Activated CD4-positive, alpha-beta T cell treated with anti-CD3 and anti-CD28 coated beads, Interleukin-2, amount 50 U/mL, for 48 hours (primary cell): ENCODE results near the gene OSBPL5.
"Not testable (repeated sequence)": the region's sequence is repeated elsewhere in the genome, so short reads cannot be mapped to it uniquely, and the experiment has no call there.

ENCODE experiments used
- DNase-seq, 2 experiments: peaks; one replicate each; pipeline ENCODE4 v3.0.0-alpha.2; 2020

Gene OSBPL5

GRCh38 chr11:3080104-3080503 is 85.0 kb downstream of the OSBPL5 start:
- no peak for DNase-seq

- no peak for DNase-seq
Measured at GRCh38 chr11:3077846-3078440, 87.2 kb downstream of the OSBPL5 start.

GRCh38 chr11:3077189-3077836 is 87.8 kb downstream of the OSBPL5 start:
- no peak for DNase-seq

- DNase-seq, result no peak
Measured at GRCh38 chr11:3074912-3075589, 90.1 kb downstream of the OSBPL5 start.

- no peak for DNase-seq
Measured at GRCh38 chr11:3073029-3073435, 92.1 kb downstream of the OSBPL5 start.

- no peak for DNase-seq
Measured at GRCh38 chr11:3069425-3069824, 95.7 kb downstream of the OSBPL5 start.

GRCh38 chr11:3066308-3066707 is 98.8 kb downstream of the OSBPL5 start:
- DNase-seq, result not testable (repeated sequence)

DNA sequence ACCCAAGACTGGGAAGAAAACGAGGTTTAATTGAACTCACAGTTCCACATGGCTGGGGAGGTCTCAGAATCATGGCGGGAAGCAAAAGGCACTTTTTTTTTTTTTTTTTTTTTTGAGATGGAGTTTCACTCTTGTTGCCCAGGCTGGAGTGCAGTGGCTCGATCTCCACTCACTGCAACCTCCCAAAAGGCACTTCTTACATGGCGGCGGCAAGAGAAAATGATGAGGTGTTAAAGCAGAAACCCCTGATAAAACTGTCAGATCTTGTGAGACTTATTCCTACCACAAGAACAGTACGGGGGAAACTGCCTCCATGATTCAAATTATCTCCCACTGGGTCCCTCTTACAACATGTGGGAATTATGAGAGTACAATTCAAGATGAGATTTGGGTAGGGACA is 100.4 kb downstream of the OSBPL5 start:
- DNase-seq, result not testable (repeated sequence)

- DNase-seq, result not testable (repeated sequence)
Measured at GRCh38 chr11:3063876-3064275, 101.2 kb downstream of the OSBPL5 start.

DNA sequence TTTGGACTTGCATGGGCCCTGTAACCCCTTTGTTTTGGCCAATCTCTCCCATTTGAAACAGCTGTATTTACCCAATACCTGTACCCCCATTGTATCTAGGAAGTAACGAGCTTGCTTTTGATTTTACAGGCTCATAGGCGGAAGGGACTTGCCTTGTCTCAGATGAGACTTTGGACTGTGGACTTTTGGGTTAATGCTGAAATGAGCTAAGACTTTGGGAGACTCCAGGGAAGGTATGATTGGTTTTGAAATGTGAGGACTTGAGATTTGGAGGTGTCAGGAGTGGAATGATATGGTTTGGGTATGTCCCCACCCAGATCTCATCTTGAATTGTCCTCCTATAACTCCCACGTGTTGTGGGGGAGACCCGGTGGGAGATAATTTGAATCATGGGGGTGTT is 101.7 kb downstream of the OSBPL5 start:
- not testable (repeated sequence) for DNase-seq

DNA sequence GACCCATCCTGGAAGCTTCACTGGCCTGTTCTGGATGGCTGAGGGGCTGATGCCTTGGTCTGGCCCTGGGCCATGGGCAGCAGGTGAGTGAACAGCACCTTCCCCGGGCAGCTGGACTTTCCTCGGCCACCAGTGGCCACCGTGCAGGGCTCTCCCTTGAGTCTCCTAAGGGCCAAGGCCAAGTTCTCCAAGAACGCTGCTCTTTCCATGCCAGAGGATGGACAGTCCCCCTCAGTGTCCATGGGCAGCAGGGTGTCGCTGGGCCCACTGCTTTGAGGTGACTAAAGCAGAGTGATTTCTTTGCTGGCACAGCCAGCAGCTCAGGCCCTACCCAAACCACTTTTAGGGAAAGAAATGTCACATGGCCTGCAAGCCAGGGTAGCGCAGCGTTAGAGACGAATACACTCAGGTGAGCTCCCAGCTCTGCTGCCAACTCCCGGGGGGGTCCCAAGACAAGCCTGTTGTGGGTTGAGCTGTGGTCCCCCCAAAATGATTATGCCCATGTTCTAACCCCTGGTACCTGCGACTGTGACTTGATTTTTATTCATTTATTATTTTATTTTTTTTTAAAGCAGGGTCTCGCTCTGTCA is 104.6 kb downstream of the OSBPL5 start:
- no peak for DNase-seq

DNA sequence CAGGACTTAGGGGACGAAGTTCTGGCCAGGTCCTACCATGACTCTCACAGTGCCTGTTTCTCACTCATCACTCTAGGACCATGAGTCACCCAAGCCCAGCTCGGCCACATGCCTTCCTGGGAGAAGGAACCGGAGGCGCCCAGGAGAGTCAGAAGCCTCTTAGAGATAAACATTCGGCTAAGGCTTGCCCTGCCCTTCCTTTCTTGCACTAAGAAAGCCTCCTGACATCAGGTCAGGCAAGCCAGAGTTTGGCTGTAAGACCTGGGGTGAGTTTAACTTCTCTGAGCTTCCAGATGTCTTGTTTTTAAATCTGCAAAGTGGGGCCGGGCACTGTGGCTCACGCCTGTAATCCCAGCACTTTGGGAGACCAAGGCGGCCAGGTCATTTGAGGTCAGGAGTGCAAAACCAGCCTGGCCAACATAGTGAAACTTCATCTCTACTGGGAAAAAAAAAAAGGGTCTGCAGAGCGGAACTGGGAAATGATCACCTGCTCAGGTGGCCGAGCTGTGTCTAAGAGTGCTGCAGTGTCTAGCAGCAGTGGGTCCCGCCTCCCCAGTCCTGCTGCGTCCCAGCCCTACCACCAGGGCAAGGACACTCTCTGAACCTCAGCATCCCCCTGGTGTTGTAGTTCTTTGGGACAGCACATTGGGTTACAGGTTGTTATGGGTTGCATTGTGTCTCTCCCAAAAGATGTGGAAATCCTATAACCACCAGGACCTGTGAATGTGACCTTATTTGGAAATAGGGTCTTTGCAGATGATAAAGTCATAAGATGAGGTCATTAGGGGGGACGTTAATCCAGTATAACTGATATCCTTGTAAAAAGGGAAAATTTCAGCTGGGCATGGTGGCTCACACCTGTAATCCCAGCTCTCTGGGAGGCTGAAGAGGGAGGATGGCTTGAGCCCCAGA is 106.1 kb downstream of the OSBPL5 start:
- no peak for DNase-seq

DNA sequence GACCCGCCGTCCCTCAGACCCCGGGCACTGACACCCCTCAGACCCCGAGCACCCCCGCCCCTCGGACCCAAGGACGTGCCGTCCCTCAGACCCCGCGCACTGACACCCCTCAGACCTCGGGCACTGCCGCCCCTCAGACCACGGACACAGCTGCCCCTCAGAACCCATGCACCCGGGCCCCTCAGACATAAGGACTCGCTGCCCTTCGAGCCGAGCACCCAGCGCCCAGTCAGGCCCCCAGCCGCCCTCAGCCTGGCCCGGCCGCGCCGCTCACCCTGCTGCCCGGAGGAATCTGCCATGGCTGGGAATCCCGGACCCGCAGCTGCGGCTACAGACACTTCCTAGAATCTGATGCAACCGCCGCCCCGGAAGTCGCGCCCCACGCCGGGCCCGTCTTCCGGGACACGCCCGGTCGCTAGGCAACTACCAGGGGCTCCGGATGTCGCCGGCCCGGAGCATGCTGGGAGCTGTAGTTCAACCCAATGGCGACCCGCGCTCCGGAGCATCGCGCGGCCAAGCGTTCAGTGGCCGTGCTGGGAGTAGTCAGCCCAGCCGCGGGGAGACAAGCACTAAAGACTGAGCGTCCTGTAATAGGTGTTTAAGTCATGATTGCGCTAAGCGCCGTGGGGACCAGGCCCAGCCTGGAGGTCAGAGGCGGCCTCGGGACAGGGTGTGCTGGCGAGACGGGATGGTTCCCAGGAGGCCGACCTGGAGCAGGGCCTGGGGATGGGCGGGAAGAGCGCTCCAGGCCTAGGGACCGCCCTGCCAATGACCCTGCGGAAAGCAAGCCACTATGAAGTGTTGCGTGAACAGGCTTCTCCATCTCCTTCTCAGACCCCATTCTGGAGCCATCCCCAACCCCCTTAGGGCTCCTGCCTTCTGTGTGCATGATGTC is 107.8 kb downstream of the OSBPL5 start, which contains the start of gene CARS1:
CARS1 (minus strand) TSS at position 355 of the 895 bp plus-strand sequence; CDS start at position 299, 56 bp downstream.
- DNase-seq, result peak; percentile 92 to 95

- DNase-seq, result peak; percentile 30 to 38
Measured at GRCh38 chr11:3056296-3057068, 108.6 kb downstream of the OSBPL5 start.

DNA sequence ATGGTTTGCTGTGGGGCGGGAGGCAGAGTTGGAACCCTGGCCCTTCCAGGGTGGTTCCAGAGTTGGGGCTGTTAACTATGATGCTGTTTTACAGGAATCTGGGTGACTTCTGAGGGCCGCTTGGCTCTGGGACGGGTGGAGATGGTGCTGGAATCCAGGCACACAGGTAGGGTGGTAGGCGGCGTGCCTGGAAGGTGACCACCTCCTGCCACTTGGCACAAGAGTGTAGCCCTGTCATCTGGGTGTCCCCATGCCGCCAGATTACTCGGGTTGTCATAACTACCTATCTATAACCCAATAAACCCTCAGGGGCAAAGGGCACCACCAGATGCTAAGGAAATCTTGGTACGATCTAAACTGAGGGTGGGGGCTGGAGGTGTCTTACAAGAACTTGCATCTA is 109.2 kb downstream of the OSBPL5 start:
- DNase-seq, result no peak

DNA sequence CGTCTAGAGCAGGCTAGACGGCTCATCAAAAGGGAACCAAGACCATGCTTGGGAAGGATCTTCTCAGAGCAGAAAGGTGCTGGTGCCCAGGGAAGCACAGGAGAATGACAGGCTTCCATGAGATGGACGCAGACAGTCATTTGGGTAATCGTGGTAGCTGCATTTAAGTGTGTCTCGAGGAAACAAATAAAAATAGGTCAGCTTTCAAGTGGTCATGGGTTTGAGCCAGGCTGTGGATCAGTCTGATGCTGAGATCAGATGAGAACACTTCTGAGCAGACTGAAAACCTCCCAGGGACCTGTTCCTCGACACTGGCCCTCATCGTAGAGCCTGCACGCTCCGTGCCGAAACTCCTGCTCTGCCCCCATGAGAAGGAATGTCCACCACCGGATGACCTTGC is 112.5 kb downstream of the OSBPL5 start:
- no peak for DNase-seq

- DNase-seq, result no peak
Measured at GRCh38 chr11:3052109-3052479, 113.0 kb downstream of the OSBPL5 start.

GRCh38 chr11:3051196-3052108 is 113.7 kb downstream of the OSBPL5 start:
- DNase-seq, result no peak

DNA sequence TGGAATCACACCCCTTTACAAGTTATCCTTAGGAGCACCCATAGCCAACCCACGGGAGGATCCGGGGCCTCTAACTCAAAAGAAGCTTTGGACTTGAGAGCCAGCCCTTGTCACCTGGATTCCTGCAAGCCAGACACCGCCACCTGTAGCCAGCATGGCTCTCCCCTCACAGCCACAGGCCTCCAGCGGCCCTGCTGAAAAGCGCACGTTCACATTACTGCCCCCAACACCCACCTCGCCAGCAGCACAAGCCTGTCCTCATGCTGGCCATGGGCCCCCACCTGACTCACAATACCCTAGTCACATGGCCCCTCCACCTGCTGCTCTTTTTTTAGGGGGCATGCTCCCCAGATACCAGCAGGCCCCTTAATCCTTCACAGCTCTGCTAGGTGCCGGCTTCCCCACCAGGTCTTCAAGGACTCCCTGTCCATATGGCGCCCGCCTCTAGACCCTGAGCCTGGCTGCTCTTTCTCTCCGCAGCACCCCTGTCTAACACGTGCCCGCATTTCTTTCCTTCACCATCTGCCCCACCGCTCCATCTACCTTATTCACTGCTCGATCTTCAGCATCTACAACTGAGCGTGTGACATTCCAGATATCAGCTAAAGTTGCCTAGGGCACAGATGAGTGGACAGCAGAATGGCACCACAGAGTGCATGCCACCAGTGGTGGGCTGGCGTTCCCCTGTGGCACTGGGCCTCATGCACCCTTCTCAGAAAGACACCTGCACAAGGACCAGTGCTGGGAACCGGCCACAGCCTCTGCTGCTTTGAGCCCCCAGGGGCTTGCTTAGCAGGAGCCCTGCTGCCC is 114.5 kb downstream of the OSBPL5 start:
- no peak for DNase-seq
